HG02981 (cell line): Measurements from ENCODE around the gene TESK2.
"Not testable (repeated sequence)": the region's sequence is repeated elsewhere in the genome, so short reads cannot be mapped to it uniquely, and the experiment has no call there.

ENCODE experiments used
- ATAC-seq: cut with Tn5 transposase; IDR thresholded peaks from one replicate; pipeline ENCODE4 v1.9.1; 2021; ENCODE audit warnings: mild to moderate bottlenecking, moderate library complexity; ENCODE audit not compliant: unreplicated experiment

Gene TESK2, protein sequence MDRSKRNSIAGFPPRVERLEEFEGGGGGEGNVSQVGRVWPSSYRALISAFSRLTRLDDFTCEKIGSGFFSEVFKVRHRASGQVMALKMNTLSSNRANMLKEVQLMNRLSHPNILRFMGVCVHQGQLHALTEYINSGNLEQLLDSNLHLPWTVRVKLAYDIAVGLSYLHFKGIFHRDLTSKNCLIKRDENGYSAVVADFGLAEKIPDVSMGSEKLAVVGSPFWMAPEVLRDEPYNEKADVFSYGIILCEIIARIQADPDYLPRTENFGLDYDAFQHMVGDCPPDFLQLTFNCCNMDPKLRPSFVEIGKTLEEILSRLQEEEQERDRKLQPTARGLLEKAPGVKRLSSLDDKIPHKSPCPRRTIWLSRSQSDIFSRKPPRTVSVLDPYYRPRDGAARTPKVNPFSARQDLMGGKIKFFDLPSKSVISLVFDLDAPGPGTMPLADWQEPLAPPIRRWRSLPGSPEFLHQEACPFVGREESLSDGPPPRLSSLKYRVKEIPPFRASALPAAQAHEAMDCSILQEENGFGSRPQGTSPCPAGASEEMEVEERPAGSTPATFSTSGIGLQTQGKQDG

DNA sequence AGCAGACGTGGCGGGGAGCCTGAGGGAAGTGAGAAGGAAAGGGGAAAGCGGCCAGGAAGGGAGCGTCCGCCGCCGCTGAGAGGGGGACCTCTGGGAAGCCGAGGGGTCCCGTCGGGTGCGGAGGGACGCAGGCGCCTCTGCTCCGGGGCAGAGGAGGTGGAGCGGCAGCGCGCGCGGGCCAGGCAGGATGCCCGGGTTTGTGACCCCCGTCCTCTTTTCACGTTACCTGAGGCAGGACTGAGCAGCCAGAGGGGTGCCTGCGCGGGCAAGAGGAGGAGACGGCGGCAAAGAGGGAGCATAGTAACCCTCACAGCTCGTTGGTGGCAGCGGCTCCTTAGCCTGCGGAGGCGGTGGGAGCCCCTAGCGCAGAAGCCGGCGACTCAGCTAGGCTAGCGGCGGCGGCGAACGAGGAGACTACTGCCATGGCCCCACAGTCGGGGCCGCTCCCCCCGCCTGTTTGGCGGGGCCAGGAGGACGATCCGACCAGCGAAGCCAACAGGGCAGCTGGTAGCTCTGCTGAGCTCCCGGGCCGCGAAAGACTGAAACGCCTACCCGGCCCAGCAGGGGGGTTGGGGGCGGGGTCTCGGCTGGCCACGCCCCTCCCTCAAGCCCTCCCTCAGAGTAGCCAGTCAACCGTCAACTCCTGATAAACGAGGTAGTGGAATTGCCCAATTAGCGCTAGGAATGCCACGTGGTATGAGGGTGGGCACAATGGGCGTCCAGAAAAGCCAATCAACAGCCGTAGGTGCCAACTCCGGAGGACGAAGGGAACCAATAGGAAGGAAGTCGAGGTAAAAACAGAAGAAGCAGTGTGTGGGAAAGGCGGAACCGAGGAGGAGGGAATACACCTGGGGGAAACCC is at the start of gene TESK2:
TESK2 (minus strand) TSS at position 538 of the 861 bp plus-strand sequence. CDS start 33,378 bp downstream, outside the sequence.
- ATAC-seq, result peak; percentile 93

DNA sequence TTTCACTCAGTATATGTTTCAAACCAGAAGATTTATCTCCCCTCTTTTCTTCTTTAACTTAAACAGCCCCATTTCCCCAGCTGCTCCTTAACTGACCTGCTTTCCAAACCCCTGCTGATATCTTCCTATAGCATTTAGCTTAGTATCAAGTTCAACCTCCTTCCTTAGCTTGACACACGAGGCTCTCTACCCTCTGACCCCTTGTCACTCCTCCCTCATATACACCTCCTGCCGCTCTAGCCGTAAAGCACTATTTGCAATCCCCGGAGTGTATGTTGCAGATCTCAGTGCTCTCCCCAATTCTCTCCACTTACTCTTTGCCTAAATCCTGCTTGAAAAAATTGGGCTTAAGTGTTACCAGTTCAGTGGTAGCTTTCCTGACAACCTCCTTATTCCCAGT is 45.9 kb upstream of the TESK2 start:
- no peak for ATAC-seq

DNA sequence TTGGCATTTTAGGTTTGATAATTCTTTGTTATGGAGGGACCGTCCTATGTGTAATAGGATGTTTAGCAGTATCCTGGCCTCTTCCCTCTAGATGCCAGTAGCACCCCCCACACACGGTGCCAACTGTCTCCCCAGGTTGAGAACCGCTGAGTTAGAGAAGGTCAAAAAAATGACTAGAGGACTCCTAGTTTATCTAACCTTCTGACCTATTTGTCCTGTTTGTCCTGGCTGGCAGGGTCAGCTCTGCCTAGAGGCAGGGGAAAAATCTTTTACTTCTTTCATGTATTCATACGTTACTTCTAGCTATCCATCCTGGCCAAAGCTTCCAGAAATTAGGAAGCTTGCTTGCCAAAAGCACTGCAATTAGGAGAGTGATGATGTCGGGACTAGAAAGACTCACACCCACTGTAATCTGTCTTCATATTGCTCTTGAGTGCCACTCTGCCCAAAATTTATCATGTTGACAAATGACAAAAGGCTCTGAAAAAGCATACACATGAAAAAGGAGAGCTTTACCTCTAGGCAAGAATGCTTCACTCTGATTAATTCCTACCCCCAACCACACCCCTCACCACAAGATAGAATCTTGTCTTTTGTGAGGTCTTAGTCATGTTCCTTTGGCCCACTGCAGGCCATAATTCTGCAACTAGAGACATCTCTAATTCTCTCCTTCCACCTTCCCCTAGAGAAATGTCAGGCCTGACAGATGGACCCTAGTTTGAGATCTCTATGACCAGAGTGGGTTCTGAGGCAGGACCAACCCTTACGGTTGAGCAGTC is 45.2 kb upstream of the TESK2 start:
- ATAC-seq, result no peak

DNA sequence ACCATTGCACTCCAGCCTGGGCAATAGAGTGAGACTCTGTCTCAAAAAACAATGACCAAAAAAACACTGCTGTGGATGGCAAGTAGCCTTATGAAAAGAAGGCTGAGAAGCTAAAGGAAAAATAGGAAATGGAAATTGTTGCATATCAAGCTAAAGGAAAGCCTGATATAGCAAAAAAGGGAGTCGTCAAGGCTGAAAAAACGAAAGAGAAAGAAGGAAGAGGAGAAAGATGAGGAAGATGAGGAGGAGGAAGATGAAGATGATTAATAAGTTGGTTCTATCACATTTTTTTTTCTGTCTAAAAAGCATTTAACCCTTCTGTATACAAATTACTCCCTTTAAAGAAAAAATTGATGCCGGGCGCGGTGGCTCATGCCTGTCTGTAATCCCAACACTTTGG is 40.9 kb upstream of the TESK2 start:
- no peak for ATAC-seq

DNA sequence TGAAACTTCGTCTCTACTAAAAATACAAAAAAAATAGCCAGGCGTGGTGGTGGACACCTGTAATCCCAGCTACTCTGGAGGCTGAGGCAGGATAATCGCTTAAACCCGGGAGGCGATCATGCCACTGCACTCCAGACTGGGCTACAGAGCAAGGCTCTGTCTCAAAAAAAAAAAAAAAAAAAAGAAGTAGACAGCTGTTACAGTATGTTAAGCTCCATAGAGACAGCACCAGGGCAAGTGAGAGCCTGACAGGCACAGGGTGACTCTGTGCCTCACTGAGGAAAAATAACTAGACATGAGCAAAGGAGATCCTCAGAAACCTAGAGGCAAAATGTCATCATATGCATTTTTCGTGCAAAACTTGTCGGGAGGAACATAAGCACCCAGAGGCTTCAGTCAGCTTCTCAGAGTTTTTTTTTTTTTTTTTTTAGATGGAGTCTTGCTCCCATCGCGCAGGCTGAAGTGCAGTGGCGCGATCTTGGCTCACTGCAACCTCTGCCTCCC is 39.7 kb upstream of the TESK2 start:
- ATAC-seq, result no peak

DNA sequence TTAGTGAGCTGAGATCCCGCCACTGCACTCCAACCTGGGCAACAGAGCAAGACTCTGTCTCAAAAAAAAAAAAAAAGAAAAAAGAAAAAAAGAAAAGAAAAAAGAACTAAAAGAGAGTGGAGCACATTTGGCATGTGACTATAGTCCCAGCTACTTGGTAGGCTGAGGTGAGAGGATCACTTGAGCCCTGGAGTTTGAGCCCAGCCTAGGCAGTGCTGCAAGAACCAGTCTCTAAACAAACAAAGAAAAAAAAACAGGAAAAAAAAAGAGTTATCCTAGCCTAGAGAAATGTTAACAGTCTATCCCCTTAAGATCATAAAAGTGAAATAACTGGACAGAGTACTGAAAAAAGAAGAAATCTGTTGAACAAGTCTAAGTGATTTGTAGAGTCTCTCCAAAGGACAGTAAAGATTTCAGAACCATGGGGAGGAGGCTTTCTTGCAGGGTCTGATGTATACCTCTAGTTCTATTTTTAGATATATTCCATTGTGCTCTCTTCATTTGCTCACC is 35.2 kb upstream of the TESK2 start:
- no peak for ATAC-seq

DNA sequence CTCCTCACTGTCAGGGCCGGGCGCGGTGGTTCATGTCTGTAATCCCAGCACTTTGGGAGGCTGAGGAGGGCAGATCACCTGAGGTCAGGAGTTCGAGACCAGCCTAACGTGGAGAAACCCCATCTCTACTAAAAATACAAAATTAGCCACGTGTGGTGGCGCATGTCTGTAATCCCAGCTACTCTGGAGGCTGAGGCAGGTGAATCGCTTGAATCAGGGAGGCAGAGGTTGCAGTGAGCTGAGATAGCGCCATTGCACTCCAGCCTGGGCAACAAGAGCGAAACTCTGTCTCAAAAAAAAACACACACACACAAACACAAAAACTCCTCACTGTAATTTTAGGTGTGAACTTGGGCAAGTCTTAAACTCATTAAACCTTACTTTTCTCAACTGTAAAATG is 33.0 kb upstream of the TESK2 start:
- not testable (repeated sequence) for ATAC-seq

DNA sequence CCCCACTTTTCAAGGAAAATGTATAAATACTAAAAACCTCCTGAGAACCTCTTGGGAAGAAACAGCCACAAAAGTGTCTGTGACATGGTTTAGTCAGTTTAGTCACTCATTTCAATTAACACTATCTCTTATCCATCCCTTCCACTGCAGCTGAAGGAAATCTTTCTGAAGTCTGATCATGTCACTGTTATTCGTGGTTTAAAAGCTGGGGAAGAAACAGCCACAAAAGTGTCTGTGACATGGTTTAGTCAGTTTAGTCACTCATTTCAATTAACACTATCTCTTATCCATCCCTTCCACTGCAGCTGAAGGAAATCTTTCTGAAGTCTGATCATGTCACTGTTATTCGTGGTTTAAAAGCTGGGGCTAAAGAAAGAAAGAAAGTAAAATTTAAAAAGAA is 32.6 kb upstream of the TESK2 start:
- ATAC-seq, result not testable (repeated sequence)

DNA sequence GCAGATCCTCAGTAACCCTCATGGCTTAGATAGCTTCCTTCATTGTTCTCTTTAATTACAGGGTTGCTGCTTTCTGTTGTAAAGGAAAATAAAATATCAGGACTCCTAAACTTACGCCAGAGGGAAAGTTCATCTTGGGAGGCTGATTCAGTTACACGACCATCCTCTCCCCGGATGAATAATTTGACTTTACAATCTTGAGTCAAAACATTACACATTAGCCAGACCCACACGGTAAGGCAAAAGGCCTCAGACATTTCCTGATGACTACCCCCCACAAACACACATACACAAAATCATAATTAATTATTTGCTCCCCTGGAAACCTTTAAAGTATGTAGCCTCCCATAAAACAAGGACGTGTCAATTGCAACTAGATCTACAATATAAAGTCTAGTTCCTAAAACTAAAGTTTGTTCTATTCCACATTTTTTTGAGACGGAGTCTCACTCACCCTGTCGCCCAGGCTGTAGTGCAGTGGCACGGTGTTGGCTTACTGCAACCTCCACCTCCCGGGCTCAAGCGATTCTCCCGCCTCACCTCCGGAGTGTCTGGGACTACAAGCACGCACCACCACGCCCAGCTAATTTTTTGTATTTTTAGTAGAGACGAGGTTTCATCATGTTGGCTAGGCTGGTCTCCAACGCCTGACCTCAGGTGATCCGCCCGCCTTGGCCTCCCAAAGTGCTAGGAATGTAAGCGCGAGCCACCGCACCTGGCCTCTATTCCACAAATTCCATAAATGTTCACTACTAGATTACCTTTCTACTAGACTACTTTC is 31.6 kb upstream of the TESK2 start:
- ATAC-seq, result peak; percentile 6

DNA sequence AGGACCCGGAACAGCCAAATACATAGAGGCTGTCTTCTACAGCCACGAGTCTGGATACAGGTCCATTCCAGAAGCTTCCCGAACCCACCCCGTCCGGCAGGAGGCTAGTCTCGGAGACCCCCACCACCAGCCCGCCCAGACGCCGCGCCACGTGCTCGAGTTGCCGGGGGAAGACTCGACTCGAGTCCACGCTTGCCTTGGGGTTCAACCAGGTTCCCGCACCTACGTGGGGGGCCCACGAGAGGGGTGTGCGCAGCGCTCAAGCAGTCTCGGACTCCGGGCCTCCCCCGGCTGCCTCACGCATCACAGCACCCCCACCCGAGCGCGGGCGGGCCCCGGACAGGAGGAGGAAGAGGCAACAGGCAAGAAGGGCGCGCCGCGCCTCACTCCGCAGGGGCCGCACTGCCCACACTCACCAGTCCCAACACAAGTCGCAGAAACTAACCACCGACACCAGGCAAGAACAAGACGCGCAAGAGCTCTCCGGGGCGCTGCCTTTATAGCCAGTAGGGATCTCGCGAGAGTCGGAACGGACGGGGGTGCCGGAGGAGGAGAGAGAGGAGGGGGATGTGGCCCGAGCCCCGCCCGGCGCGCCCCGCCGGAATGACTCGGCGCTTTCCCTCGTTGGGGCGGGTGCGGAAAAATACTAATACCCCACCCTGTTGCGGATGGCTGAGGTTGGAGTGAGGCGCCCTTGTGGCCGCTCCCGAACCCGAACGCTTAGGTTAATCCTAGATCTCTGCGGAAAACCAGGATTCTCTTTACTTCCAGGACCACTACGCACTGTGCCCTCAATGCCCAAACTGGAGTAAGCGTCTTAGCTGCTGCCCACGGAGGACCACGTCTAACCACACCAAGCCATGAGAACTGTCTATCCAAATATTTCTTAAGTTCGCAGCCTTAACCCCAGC is 30.7 kb upstream of the TESK2 start, which contains the start of gene PRDX1:
PRDX1 (minus strand) TSS at position 472 of the 911 bp plus-strand sequence. CDS start 2,841 bp downstream, outside the sequence.
- peak; percentile 78 for ATAC-seq

DNA sequence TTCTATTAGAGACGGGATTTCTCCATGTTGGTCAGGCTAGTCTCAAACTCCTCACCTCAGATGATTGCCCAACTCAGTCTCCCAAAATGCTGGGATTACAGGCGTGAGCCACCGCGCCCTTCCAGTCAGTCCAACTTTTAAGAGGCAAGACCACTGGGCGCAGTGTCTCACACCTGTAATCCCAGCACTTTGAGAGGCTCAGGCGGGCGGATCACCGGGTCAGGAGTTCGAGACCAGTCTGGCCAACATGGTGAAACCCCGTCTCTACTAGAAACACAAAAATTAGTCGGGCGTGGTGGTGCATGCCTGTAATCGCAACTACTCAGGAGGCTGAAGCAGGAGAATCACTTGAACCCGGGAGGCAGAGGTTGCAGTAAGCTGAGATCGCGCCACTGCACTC is 28.8 kb upstream of the TESK2 start:
- not testable (repeated sequence) for ATAC-seq

DNA sequence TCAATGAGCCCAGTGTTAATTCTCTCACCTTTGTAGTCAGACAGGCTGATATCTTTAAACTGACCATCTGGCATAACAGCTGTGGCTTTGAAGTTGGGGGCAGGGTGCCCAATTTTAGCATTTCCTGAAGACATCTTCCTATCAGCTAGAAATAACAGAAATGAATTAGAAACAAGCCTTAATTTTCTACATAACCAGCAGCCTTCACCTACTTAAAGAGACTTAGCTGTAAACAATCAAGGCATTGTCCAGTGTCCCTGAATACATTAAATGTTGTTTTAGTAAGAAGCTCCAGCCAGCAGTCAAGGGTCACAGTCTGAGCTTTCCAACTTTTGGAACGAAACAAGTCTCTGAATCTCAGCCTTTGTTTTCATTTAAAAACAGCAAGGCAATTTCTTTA is 27.9 kb upstream of the TESK2 start:
- ATAC-seq, result no peak

DNA sequence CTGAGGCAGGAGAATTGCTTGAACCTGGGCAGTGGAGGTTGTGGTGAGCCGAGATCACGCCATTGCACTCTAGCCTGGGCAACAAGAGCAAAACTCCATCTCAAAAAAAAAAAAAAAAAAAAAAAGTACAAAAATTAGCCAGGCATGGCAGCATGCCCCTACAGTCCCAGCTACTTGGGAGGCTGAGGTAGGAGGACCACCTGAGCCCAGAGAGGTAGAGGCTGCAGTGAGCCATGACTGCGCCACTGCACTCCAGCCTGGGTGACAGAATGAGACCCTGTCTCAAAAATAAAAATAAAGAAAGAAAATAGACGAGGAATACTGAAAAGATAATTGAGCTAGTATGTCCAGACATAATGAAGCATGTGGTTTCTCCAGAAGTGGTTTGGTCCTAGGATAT is 27.4 kb upstream of the TESK2 start:
- ATAC-seq, result not testable (repeated sequence)

DNA sequence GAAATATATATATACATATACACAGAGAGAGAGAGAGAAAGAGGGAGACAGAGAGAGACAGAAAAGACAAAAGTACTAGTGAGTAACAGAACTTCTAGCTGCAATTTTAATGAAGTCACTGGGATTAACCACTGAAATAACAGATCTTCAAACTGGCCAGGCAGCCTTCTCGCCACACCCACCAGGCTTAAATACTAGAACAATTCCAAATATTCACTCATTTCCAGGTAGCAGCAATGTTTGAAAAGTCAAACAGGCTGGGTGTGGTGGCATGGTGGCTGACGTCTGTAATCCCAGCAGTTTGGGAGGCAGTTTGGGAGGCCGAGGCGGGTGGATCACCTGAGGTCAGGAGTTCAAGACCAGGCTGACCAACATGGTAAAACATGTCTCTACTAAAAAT is 25.5 kb upstream of the TESK2 start:
- ATAC-seq, result no peak

DNA sequence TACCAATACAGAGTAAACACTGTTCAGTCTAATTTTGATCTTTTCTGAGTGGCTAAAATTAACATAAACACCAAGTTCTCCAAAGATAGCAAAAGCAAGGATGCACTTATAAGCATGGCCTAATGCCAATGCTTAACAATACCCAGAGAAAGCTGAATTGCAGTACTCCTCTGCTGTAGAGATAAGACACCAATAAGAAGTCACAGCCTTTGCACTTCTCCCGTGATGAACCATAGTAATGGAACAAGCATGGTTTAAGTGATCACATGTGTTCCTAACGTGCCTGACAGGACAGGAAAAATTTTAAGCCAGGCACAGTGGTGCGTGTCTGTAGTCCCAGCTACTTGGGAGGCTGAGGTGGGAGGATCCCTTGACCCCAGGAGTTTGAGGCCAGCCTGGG is 25.1 kb upstream of the TESK2 start:
- no peak for ATAC-seq

DNA sequence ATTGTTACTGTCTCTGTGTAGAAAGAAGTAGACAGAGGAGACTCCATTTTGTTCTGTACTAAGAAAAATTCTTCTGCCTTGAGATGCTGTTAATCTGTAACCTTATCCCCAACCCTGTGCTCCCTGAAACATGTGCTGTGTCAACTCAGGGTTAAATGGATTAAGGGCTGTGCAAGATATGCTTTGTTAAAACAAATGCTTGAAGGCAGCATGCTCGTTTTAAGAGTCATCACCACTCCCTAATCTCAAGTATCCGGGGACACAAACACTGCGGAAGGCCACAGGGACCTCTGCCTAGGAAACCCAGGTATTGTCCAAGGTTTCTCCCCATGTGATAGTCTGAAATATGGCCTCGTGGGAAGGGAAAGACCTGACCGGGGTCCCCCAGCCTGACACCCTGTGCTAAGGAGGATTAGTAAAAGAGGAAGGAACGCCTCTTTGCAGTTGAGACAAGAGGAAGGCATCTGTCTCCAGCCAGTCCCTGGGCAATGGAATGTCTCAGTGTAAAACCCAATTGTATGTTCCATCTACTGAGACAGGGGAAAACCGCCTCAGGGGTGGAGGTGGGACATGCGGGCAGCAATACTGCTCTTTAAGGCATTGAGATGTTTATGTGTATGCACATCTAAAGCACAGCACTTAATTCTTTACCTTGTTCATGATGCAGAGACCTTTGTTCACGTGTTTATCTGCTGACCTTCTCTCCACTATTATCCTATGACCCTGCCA is 22.7 kb upstream of the TESK2 start:
- not testable (repeated sequence) for ATAC-seq

DNA sequence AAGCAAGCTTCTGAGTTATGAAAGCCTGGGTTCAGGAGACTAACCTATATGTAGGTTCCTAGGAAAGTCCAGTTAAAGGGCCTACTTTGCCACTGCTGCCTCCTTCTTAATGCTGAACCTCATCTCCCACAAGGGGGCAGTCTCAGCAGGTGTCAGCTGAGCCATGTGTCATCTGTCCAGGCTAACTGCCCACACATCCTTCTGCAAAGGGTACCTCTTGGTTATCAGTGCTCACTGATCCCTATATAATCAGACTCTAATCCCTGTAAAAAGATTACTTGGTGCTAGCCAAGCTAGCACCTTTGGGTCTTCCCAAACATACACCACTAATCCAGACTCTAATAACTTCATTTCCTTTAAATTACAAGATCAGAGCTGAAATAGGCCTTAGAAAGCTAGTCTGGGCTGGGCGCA is 21.7 kb upstream of the TESK2 start:
- no peak for ATAC-seq
